ENCODE results near the gene SMARCAL1. TPM values are rescaled to one million over a fixed set of nuclear protein-coding genes. Genes with fewer than 3 reads are reported as not detected.

The SMARCAL1 gene
- total and polyA plus RNA-seq, 9 of the 15 experiments (the other 6 are each of a cell fraction or from before 2014, with no cell fraction given) = 8.2 to 27.9 (median 12.4) TPM

DNA sequence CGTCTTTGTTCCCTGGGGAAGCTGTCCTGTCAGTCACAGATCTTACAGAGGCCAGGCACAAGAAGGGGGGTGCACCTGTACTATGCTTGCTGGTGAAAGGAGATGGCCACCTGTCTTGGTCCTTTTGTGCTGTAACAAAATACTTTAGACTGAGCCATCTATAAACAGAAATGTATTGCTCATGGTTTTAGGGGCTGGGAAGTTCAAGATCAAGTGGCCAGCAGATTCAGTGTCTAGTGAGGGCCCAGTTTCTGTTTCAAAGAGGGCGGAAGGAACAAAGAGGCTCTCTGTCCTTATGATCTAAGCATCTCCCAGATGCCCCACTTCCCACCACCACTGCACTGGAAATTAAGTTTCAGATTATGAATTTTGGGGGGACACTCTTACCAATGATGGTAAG is 50.9 kb downstream of the SMARCAL1 start:
- POLR2A ChIA-PET = no interaction called here

More for the DNA sequence above, 50.9 kb downstream of the SMARCAL1 start:
- Histone ChIP-seq H3K9ac (ENCODE audit: insufficient read depth in 1 of 2, low read depth in 2 of 2, low read length in 2 of 2) (no peak overlapping the region), H2AFZ (ENCODE audit: low read depth, low read length) (no peak overlapping the region), H3K27me3 (ENCODE audit: control insufficient read depth in 2 of 2, insufficient read depth in 2 of 2, low read length in 2 of 2) (no peaks in the 10 kb centered on the region), H4K20me1 (replicated peaks; ENCODE audit: control insufficient read depth, insufficient read depth, low read length) (no peaks in the 10 kb centered on the region), H3K27ac (ENCODE audit: extremely low read depth, low read depth, low read length) (no peak overlapping the region), H3K9me3 (replicated peaks; ENCODE audit: control insufficient read depth, insufficient read depth, low read depth, low read length) (no peaks in the 10 kb centered on the region), H3K4me2 (ENCODE audit: insufficient read depth, low read length) (no peak overlapping the region), H3K4me1 (replicated peaks in 1 of 2; ENCODE audit: control insufficient read depth in 2 of 2, insufficient read depth in 2 of 2, low read length in 2 of 2) (no peaks in the 10 kb centered on the region), H3K4me3 (no peak overlapping the region), H3K79me2 (ENCODE audit: control insufficient read depth, insufficient read depth, low read length) (no peaks in the 10 kb centered on the region), H3K36me3 (ENCODE audit: control insufficient read depth, insufficient read depth, low read length) (peaks cover 8% of the 10 kb centered on the region; the same call in 1 of the 3 replicates), H3K9me1 (ENCODE audit: control insufficient read depth, insufficient read depth, low read length) (no peaks in the 10 kb centered on the region)
- ATAC-seq (no peak), DNase-seq (ENCODE audit: extremely low read depth in 1 of 4, low spot score in 3 of 4) (no peak), FAIRE-seq (no peak)
- TF ChIP-seq SMARCA4 (IDR thresholded peaks at IDR 0.05) (no peak), STAT5B (CRISPR knock-in tag; IDR thresholded peaks at IDR 0.05) (no peak), ZNF274 (IDR thresholded peaks at IDR 0.05; ENCODE audit: borderline replicate concordance, low read depth, low read length) (no peak), NR1H2 (CRISPR knock-in tag; IDR thresholded peaks at IDR 0.05) (no peak), SMARCC2 (IDR thresholded peaks at IDR 0.05; ENCODE audit: low read depth) (no peak), ZNF217 (CRISPR knock-in tag; IDR thresholded peaks at IDR 0.05) (no peak), CHCHD3 (CRISPR knock-in tag; IDR thresholded peaks at IDR 0.05) (no peak), TARDBP (IDR thresholded peaks at IDR 0.05) (no peak), ARNT (IDR thresholded peaks at IDR 0.05) (no peak)
- TF ChIP-seq, protein P1, sequence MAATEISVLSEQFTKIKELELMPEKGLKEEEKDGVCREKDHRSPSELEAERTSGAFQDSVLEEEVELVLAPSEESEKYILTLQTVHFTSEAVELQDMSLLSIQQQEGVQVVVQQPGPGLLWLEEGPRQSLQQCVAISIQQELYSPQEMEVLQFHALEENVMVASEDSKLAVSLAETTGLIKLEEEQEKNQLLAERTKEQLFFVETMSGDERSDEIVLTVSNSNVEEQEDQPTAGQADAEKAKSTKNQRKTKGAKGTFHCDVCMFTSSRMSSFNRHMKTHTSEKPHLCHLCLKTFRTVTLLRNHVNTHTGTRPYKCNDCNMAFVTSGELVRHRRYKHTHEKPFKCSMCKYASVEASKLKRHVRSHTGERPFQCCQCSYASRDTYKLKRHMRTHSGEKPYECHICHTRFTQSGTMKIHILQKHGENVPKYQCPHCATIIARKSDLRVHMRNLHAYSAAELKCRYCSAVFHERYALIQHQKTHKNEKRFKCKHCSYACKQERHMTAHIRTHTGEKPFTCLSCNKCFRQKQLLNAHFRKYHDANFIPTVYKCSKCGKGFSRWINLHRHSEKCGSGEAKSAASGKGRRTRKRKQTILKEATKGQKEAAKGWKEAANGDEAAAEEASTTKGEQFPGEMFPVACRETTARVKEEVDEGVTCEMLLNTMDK (IDR thresholded peaks at IDR 0.05; ENCODE audit: borderline replicate concordance, insufficient read depth, low read depth, low read length, poor library complexity, severe bottlenecking) = no peak
- intact Hi-C loops (cut with micrococcal nuclease) = no loop called here
- CTCF ChIA-PET (ENCODE audit: low intra/inter-chr PET ratio) = no interaction called here
- in situ Hi-C loops (cut with MboI) = no loop called here
- whole genome bisulfite sequencing (ENCODE audit: insufficient coverage, low coverage, missing lambda C conversion rate) = 52% methylated on average over 2 of the region's 2 CpGs
- BruUV-seq (replicated peaks) = no TSS peak

Data from K562 (cell line).